T-helper 2 cell treated with Interferon-gamma antibody and Interleukin-4, amounts not matched to agents 5 μg/mL and 100 μg/mL, for 36 hours (primary cell): ENCODE results near the gene EFCAB6.

Source experiments
- DNase-seq: peaks from one replicate; pipeline ENCODE4 v3.0.0; 2021; ENCODE audit warnings: low spot score
- H3K27ac Mint-ChIP-seq: one replicate; pipeline ENCODE4 v1.8.0; 2021; ENCODE audit warnings: mild to moderate bottlenecking, mixed read lengths
- H3K27me3 Mint-ChIP-seq: one replicate; pipeline ENCODE4 v1.8.0; 2021; ENCODE audit warnings: low read depth, mixed read lengths
- H3K36me3 Mint-ChIP-seq: one replicate; pipeline ENCODE4 v1.8.0; 2021; ENCODE audit warnings: low read depth, mixed read lengths
- H3K4me1 Mint-ChIP-seq: one replicate; pipeline ENCODE4 v1.8.0; 2021; ENCODE audit warnings: low read depth, mixed read lengths
- H3K4me3 Mint-ChIP-seq: one replicate; pipeline ENCODE4 v1.8.0; 2022; ENCODE audit warnings: mild to moderate bottlenecking, moderate library complexity, mixed read lengths
- H3K9me3 Mint-ChIP-seq: one replicate; pipeline ENCODE4 v1.8.0; 2021; ENCODE audit warnings: mixed read lengths

Gene EFCAB6

DNA sequence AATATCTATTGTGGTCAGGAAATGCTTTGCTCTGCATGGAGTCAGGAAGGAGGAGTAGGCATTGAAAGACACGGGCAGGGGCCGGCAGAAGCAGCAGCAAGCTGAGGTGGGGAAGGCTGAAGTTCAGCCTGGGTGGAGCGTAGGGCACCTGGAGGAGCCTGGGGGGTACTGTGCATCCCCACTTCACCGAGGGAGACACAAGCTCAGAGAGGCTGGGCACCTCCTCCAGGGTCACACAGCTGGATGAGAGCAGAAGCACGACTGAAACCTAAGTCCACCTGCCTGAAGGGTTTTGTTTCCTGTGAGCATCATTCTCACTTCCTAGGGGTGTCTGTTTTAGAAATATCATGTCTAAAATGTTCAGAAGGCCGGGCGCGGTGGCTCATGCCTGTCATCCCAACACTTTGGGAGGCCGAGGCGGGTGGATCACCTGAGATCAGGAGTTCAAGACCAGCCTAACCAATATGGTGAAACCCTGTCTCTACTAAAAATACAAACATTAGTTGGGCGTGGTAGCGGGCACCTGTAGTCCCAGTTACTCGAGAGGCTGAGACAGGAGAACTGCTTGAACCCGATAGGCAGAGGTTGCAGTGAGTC lies 262.0 kb downstream of the EFCAB6 start:
- no peak overlapping the region for H3K4me3 Mint-ChIP-seq
- no peaks in the 10 kb centered on the region for H3K9me3 Mint-ChIP-seq
- DNase-seq, result no peak
- no peaks in the 10 kb centered on the region for H3K4me1 Mint-ChIP-seq
- no peak overlapping the region for H3K27ac Mint-ChIP-seq
- no peaks in the 10 kb centered on the region for H3K27me3 Mint-ChIP-seq
- H3K36me3 Mint-ChIP-seq, result no peaks in the 10 kb centered on the region

DNA sequence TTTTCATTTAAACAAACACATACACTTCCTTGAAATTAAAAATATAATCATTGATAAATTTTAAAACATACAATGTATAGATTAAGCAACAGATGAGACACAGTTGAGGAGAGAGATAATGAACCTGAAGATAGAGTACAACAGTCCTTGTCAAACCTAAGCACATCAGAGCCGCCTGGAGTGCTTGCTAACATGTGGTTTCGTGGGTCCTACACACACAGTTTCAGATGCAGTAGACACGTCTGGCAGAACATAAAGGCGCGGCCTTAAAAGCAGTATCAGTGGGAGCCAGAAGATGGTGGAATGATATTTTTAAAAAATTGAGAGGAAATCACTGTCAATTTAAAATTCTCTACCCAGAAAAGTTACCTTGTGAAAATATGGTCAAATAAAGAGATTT lies 265.9 kb downstream of the EFCAB6 start:
- no peak overlapping the region for H3K27ac Mint-ChIP-seq
- no peaks in the 10 kb centered on the region for H3K4me1 Mint-ChIP-seq
- DNase-seq, result no peak
- H3K4me3 Mint-ChIP-seq, result no peak overlapping the region
- no peaks in the 10 kb centered on the region for H3K36me3 Mint-ChIP-seq
- no peaks in the 10 kb centered on the region for H3K27me3 Mint-ChIP-seq
- no peaks in the 10 kb centered on the region for H3K9me3 Mint-ChIP-seq

DNA sequence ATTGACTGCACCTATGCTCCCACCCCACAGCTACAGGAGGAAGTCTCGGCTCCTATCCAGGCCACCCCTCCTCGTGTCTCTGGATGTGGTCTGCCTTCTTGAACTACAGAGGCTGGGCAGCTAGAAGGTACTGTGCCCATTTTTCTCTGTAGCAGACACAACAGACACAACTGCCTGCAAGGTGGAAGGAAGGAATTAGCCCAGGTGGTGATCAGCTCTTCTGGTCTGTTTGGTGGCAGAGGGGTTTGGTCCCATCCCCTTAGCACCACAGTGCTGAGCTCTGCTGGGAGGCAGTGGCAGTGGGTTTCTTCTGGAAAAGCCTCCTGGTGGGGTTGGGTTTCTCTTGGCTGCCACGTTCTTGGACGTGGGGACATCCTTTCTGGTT lies 267.8 kb downstream of the EFCAB6 start:
- Mint-ChIP-seq H3K27me3 (no peaks in the 10 kb centered on the region), H3K36me3 (no peaks in the 10 kb centered on the region), H3K4me3 (no peak overlapping the region), H3K27ac (no peak overlapping the region), H3K4me1 (no peaks in the 10 kb centered on the region), H3K9me3 (no peaks in the 10 kb centered on the region)
- no peak for DNase-seq

DNA sequence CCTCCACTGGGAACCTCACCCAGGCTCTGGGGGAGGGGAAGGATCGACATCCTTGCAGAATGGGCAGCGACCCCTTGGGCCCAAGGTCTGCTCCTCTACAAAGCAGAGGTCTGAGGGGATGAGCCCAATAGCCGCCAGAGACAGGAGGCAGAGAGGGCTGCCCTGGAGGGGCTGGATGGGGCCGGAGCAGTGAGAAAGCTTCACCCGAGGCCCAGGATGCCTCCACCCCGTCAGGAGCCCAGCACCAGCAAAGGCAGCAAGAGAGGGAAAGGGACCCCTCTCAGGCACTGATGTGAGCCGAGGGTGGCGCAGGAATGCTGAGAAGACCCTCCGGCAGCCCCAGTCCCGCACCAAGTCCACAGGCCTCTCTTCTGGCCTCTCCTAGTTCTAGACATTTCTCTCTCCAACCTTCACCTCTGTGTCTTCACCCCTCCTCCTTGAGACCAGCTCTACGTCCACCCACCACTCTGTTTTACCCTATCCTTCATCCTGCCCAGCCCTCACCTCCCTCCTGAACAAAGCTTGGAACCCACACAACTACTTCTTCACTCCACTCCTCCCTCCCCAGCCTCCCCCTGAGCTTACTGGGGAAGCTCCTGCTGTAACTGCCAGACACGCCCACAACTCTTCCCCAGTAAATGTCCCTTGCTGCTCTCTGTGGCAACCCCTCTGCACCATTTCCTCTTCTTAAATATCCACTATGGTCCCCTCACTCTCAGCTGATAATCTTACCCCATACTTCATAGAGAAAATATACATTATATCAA lies 268.4 kb downstream of the EFCAB6 start:
- Mint-ChIP-seq H3K4me1 (no peaks in the 10 kb centered on the region), H3K4me3 (no peak overlapping the region), H3K36me3 (no peaks in the 10 kb centered on the region), H3K27me3 (no peaks in the 10 kb centered on the region), H3K27ac (no peak overlapping the region), H3K9me3 (no peaks in the 10 kb centered on the region)
- no peak for DNase-seq

DNA sequence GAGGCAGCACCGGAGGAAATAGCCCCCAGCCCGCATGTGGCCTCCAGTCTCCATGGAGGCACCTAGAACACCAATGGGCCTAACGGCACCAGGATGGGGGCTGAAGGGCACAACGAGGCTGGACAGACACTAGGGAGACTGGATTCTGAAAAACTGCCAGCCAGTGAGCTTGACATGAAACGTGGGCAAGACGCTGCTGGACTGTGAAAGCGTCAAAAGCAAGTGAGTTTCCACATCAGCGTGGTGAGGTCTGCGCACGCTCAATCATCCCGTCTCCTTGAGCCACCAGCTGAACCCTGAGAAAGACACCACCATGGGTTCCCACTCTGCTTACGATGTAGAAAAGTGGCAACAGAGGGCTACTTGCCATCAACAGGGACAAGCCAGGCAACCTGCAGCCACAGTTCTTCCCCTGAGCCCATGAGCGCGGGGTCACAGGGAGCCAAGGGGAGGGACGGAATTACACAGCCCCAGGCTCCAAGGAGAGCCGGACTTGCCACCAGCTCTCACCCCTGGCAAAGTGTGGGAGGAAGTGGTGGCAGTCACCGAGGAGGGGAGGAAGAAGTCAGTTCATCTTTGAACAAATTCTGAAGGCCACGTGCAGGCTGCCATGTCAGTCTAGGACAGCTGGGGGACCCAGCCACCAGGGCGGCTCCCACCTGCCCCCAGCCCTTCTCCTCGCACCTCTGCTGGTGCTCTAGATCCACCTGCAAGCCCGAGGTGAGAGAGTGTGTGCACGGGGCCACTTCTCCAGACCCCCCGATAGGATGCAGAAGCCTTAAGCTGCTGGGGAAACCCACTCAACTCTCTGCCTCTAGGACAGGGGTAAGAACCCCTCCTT lies 269.2 kb downstream of the EFCAB6 start:
- DNase-seq, result no peak
- H3K4me1 Mint-ChIP-seq, result no peaks in the 10 kb centered on the region
- no peak overlapping the region for H3K27ac Mint-ChIP-seq

DNA sequence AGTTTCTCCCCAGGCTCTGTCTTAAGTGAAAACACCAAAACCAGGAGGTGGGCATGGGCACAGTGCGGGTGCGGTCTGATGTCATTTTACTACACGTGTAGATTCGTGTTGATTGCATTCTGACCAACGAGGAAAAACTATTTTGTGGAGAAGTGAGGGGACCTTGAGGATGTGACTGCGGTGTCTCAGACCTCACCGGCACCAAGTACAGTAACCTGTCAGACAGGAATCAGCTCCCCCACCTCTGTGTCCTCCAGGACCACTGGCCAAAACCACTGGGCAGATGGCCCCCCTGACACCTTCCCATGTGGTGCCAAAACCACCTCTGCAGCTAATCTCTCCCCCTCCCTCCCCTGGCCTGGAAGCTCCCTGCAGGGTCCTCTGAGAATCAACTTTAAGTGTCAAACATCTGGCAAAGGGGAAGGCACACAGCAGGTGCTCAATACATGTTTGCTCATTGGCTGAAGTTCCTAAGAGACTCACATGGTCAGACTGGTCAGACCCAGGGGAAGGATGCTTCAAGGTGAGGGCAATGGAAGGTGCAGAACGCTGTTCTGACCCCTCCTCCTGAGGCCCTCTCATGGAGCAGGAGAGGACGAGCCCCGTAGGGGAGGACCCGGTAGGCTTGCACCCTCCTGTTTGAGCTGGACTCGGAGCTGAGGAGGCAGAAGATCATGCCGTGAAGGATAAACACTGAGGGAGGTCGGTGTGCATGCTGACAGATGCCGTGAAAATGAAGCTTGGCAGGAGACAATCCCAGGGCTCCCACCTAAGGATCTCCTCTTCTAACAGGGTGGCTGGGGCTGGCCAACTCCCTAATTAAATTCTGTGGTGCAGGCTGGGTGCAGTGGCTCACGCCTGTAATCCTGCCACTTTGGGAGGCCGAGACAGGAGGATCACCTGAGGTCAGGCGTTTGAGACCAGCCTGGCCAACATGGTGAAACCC lies 270.4 kb downstream of the EFCAB6 start:
- Mint-ChIP-seq H3K4me1 (no peaks in the 10 kb centered on the region), H3K9me3 (no peaks in the 10 kb centered on the region), H3K36me3 (no peaks in the 10 kb centered on the region), H3K27ac (no peak overlapping the region), H3K27me3 (no peaks in the 10 kb centered on the region), H3K4me3 (no peak overlapping the region)
- no peak for DNase-seq

More for the DNA sequence above, 269.2 kb downstream of the EFCAB6 start:
- Mint-ChIP-seq H3K27me3 (no peaks in the 10 kb centered on the region), H3K4me3 (no peak overlapping the region), H3K9me3 (no peaks in the 10 kb centered on the region), H3K36me3 (no peaks in the 10 kb centered on the region)

DNA sequence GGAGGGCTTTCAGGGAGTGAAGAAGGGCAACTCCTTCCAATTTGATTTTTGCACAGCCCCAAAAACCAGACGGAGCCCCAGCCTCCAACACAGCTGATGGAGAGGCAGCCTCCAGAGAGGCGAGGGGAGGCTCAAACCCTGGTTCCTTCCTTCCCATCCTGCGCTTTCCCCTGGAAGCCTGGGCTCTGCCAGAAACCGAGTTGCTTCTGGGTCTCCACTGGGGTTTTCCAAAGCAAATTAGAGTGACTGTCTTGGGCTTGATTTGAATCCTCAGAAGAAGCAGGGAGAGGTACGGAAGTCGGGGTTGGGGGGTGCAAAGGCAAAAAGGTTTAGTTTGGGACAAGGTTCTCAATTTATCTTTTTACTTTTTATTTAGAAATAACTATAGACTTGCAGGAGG lies 271.1 kb downstream of the EFCAB6 start:
- Mint-ChIP-seq H3K9me3 (no peaks in the 10 kb centered on the region), H3K36me3 (no peaks in the 10 kb centered on the region), H3K4me3 (no peak overlapping the region), H3K27me3 (no peaks in the 10 kb centered on the region), H3K4me1 (no peaks in the 10 kb centered on the region), H3K27ac (no peak overlapping the region)
- DNase-seq, result no peak

DNA sequence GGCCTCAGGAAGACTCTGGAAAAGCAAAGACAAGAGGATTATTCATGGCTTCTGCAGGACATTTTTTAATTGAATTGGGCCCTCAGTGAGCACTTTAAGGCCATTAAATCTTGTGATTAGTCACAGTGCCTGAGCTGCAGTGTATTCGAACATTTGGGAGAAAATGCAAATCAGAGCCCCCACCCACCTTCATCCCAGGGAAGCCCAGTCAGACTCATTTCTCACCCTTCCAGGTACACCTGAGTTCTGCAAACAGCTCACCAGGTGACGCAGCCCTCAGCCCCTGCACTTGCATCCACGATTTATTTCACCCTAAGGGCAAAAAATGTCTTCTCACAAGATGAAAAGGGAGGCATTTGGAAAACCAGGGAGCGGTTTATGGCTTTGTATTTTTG lies 271.6 kb downstream of the EFCAB6 start:
- H3K4me3 Mint-ChIP-seq, result no peak overlapping the region
- no peaks in the 10 kb centered on the region for H3K27me3 Mint-ChIP-seq
- H3K36me3 Mint-ChIP-seq, result no peaks in the 10 kb centered on the region
- no peak for DNase-seq
- H3K27ac Mint-ChIP-seq, result no peak overlapping the region
- no peaks in the 10 kb centered on the region for H3K4me1 Mint-ChIP-seq
- H3K9me3 Mint-ChIP-seq, result no peaks in the 10 kb centered on the region

DNA sequence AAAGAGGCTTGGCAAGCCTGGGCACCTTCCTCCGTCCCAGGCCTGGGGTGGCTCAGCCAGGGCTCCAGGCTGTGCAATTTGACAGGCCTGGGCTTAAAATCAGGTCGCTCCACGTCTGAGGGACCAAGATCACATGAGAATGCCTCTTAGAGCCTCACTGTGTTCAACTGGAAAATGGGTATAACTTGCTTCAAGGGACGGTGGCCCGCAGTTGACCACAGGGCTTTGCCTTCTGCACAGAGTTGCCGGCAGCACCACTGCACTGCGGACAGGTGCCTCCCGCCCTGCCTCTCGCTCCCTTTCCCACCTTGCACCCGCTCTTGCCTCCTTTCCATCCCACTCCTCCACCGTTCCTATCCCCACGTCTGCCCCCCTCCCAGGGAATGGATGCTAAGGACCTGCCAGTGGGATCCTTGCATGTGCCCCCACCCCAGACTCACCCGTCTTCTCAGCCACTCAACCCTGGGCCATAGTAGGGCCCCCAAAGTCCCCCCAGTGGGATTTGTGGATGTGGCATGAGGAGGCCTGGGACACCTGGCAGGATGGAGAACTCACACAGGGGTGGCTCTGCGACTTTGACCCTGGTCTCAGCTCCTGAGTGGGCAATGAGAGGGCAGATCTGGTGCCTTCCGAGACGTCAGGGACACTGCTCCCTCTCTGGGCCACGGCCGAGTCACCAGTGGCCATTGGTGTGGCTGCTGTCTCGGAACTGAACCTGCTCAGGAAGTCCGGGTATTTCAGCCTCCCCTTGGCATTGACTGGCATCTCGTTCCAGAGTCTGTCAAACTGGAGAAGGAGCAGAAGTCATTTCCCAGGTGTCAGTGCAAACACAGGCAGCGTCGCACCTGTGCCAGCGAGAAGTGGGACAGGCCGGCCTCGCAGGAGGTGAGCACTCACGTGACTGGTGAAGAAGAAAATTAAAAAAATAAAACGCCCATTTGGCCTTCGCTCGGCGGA lies 272.3 kb downstream of the EFCAB6 start:
- H3K4me1 Mint-ChIP-seq, result no peaks in the 10 kb centered on the region
- no peaks in the 10 kb centered on the region for H3K9me3 Mint-ChIP-seq
- no peaks in the 10 kb centered on the region for H3K27me3 Mint-ChIP-seq
- no peaks in the 10 kb centered on the region for H3K36me3 Mint-ChIP-seq
- DNase-seq, result no peak
- no peak overlapping the region for H3K27ac Mint-ChIP-seq
- H3K4me3 Mint-ChIP-seq, result no peak overlapping the region

DNA sequence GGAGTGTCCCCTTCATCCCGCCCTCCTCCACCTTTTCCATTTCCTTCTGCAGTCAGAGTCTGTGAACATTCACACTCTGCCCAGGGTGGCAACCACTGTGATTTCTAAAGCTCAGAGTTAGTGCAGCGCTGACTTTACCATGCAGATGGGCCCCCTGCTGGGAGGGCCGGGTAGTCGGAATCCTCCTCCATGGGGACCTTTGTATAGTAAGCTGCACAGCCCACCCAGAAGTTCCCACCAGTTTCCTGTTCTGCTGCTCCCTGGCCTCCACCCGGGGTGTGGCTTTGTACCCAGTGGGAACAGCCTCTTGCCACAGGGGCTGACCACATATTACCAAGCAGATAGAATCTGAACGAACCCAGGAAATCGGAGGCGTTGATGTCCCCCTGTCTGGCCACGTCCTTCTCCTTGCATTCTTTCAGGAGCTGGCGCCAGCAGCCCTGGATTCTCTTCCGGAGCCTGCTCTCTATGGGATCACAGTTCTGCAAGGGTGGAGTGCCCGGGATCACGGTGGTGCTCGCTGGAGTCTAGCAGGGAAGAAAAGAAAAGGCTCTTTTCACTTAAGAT lies 275.0 kb downstream of the EFCAB6 start:
- no peaks in the 10 kb centered on the region for H3K4me1 Mint-ChIP-seq
- no peak for DNase-seq
- H3K4me3 Mint-ChIP-seq, result no peak overlapping the region
- H3K27me3 Mint-ChIP-seq, result no peaks in the 10 kb centered on the region
- H3K9me3 Mint-ChIP-seq, result no peaks in the 10 kb centered on the region
- no peak overlapping the region for H3K27ac Mint-ChIP-seq
- no peaks in the 10 kb centered on the region for H3K36me3 Mint-ChIP-seq

DNA sequence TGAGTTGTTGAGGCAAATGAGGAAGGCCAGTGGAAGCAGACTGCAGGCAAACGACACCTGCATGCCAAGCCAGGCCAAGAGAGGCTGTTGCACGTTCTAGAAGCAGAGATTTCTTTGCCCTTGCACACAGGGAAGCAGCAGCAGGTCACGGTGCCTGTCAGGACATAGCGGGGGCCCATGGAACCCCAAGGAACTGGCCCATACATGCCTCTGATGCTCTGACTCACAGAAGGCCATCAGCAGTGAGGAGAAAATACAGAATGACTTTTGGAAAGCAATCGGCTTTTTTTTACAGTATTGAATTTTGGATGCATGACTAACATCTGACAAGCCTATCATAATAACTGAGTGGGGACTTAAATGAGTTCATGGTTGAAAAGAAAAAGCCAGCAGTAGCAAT lies 276.4 kb downstream of the EFCAB6 start:
- H3K27ac Mint-ChIP-seq, result no peak overlapping the region
- H3K27me3 Mint-ChIP-seq, result no peaks in the 10 kb centered on the region
- no peak for DNase-seq
- no peaks in the 10 kb centered on the region for H3K36me3 Mint-ChIP-seq
- no peak overlapping the region for H3K4me3 Mint-ChIP-seq
- no peaks in the 10 kb centered on the region for H3K9me3 Mint-ChIP-seq
- H3K4me1 Mint-ChIP-seq, result no peaks in the 10 kb centered on the region

DNA sequence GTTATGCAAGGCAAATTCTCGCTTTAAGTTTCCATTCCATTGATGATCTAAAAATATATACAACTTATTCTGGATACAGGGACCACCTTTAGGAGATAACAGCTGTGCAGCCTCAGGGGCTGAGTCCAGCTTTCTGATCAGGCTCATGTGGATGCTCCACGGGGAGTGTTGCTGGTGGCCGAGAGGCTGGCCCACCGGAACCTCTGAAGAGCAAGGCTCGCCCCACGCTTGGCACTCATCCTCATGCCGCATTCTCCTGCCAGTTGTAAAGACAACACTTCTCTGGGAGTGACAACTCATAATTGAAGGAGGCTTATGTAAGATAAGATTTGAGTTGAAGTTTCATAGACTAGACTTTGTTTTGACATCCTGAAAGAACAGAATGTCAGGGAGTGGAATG lies 276.8 kb downstream of the EFCAB6 start:
- H3K4me3 Mint-ChIP-seq, result no peak overlapping the region
- no peaks in the 10 kb centered on the region for H3K36me3 Mint-ChIP-seq
- H3K4me1 Mint-ChIP-seq, result no peaks in the 10 kb centered on the region
- no peaks in the 10 kb centered on the region for H3K9me3 Mint-ChIP-seq
- H3K27me3 Mint-ChIP-seq, result no peaks in the 10 kb centered on the region
- no peak overlapping the region for H3K27ac Mint-ChIP-seq
- no peak for DNase-seq
